Esophagus squamous epithelium (tissue), 5 donors: ENCODE data around the gene KATNAL2. TPM values are rescaled to one million over a fixed set of nuclear protein-coding genes. Genes with fewer than 3 reads are reported as not detected.

ENCODE experiments used
- DNase-seq: peaks from one replicate; lab custom pipeline; 2025; lab: John Stamatoyannopoulos, UW
- H3K27ac ChIP-seq, 4 donors: fragments of 200-600 bp; sonication (generic); one replicate each; pipeline ENCODE4 v1.5.1; 2016 to 2019; ENCODE audit warnings: mild to moderate bottlenecking in 1 of 4
- H3K27me3 ChIP-seq, 4 donors: fragments of 200-600 bp; sonication (generic); 1 replicate in 3 of 4; 2 replicates in 1 of 4; pipeline versions ENCODE4 v1.5.1 to v1.6.0; 2017 to 2021; ENCODE audit warnings: antibody characterized with exemption in 1 of 4
- H3K36me3 ChIP-seq, 3 donors: fragments of 200-600 bp; sonication (generic); one replicate each; pipeline ENCODE4 v1.5.1; 2016 to 2019
- H3K4me1 ChIP-seq, 3 donors: fragments of 200-600 bp; sonication (generic); one replicate each; pipeline ENCODE4 v1.5.1; 2017 to 2019
- H3K4me3 ChIP-seq, 4 donors: fragments of 200-600 bp; sonication (generic); 1 replicate in 3 of 4; 2 replicates in 1 of 4; pipeline ENCODE4 v1.5.1; 2016 to 2019; ENCODE audit warnings: mild to moderate bottlenecking in 2 of 4, moderate library complexity in 1 of 4
- H3K9me3 ChIP-seq, 3 donors: fragments of 200-600 bp; sonication (generic); one replicate each; pipeline ENCODE4 v1.5.1; 2016 to 2019
- CTCF ChIP-seq, 6 experiments: fragments of 450-650 bp in 4 of 6; fragments of 200-600 bp in 2 of 6; sonication (generic) in 2 of 6; IDR thresholded peaks; one replicate each; pipeline ENCODE4 v1.5.1; 2016 to 2019; ENCODE audit warnings: antibody characterized with exemption in 6 of 6, mild to moderate bottlenecking in 4 of 6, moderate library complexity in 4 of 6
- POLR2A ChIP-seq, 4 donors: fragments of 450-650 bp; IDR thresholded peaks; one replicate each; pipeline ENCODE4 v1.6.1; 2017; ENCODE audit warnings: antibody characterized with exemption in 4 of 4, mild to moderate bottlenecking in 4 of 4, moderate library complexity in 3 of 4
- WGBS, 2 donors: methylation state at CpG; one replicate each; pipeline ENCODE4 v1.1.5; 2018; 5-methylcytosine and 5-hydroxymethylcytosine counted together
- intact Hi-C: fragments of 100-400 bp; cut with DNase I; formaldehyde crosslinking; loops from one replicate; pipeline ENCODE4 v1.15.0; 2022
- total RNA-seq, 4 donors: library from RNA; depleted of rRNA; stranded (reverse); fragments of >200 nt; gene quantifications; one replicate each; pipeline ENCODE4 v1.1.0, GENCODE V29; 2016
- donor health status: DM: yes; HTN: yes; CAD: no.

KATNAL2 gene
- total RNA-seq, 4 donors from 2014 or later, result 0.70 to 3.4 (median 1.8) TPM

GRCh38 chr18:47077111-47077510 lies 159.7 kb downstream of the KATNAL2 start:
- no peak for DNase-seq
- no peak overlapping the region for H3K4me3 ChIP-seq
- no peak overlapping the region for H3K27ac ChIP-seq
- H3K36me3 ChIP-seq, result no peaks in the 10 kb centered on the region
- H3K27me3 ChIP-seq, result no peaks in the 10 kb centered on the region
- intact Hi-C loops, result no loop called here
- no peak for TF ChIP-seq CTCF (IDR thresholded peaks at IDR 0.05)
- WGBS, 2 donors, result 89 to 95% methylated on average over 5 to 7 of the region's 7 CpGs
- H3K9me3 ChIP-seq, result no peaks in the 10 kb centered on the region
- H3K4me1 ChIP-seq, result no peaks in the 10 kb centered on the region

- DNase-seq, result no peak
- Histone ChIP-seq H3K4me1 (no peaks in the 10 kb centered on the region), H3K36me3 (no peaks in the 10 kb centered on the region), H3K27ac (no peak overlapping the region), H3K9me3 (no peaks in the 10 kb centered on the region), H3K4me3 (no peak overlapping the region), H3K27me3 (no peaks in the 10 kb centered on the region)
- TF ChIP-seq CTCF (IDR thresholded peaks at IDR 0.05) (no peak), POLR2A (IDR thresholded peaks at IDR 0.05) (no peak)
- intact Hi-C loops, result no loop called here
- 88 to 93% methylated on average over 2 of the region's 2 CpGs for WGBS, 2 donors
Observed at GRCh38 chr18:47080872-47081271, 163.5 kb downstream of the KATNAL2 start.

- no peaks in the 10 kb centered on the region for H3K36me3 ChIP-seq
- DNase-seq, result no peak
- TF ChIP-seq POLR2A (IDR thresholded peaks at IDR 0.05), result no peak
- TF ChIP-seq CTCF (IDR thresholded peaks at IDR 0.05), result no peak
- no peaks in the 10 kb centered on the region for H3K27me3 ChIP-seq
- intact Hi-C loops, result no loop called here
- H3K9me3 ChIP-seq, result no peaks in the 10 kb centered on the region
- no peaks in the 10 kb centered on the region for H3K4me1 ChIP-seq
- 77 to 85% methylated on average over 2 of the region's 2 CpGs for WGBS, 2 donors
- no peak overlapping the region for H3K27ac ChIP-seq
- H3K4me3 ChIP-seq, result no peak overlapping the region
Observed at GRCh38 chr18:47081578-47081977, 164.2 kb downstream of the KATNAL2 start.

GRCh38 chr18:47087676-47088075 lies 170.3 kb downstream of the KATNAL2 start:
- 81 to 90% methylated on average over 5 of the region's 5 CpGs for WGBS, 2 donors
- DNase-seq, result no peak
- no peak for TF ChIP-seq POLR2A (IDR thresholded peaks at IDR 0.05)
- TF ChIP-seq CTCF (IDR thresholded peaks at IDR 0.05), result no peak
- no peaks in the 10 kb centered on the region for H3K27me3 ChIP-seq
- H3K4me1 ChIP-seq, result no peaks in the 10 kb centered on the region
- H3K27ac ChIP-seq, result no peak overlapping the region
- intact Hi-C loops, result no loop called here
- H3K4me3 ChIP-seq, result no peak overlapping the region
- no peaks in the 10 kb centered on the region for H3K9me3 ChIP-seq
- no peaks in the 10 kb centered on the region for H3K36me3 ChIP-seq

- 72 to 87% methylated on average over 3 of the region's 3 CpGs for WGBS, 2 donors
- Histone ChIP-seq H3K4me3 (no peak overlapping the region), H3K27me3 (no peaks in the 10 kb centered on the region), H3K36me3 (no peaks in the 10 kb centered on the region), H3K9me3 (no peaks in the 10 kb centered on the region), H3K4me1 (no peaks in the 10 kb centered on the region), H3K27ac (no peak overlapping the region)
- no peak for DNase-seq
- intact Hi-C loops, result no loop called here
- TF ChIP-seq CTCF (IDR thresholded peaks at IDR 0.05) (no peak), POLR2A (IDR thresholded peaks at IDR 0.05) (no peak)
Observed at GRCh38 chr18:47095810-47096209, 178.4 kb downstream of the KATNAL2 start.
